ENCODE results near the gene ZNF121. TPM values are rescaled to one million over a fixed set of nuclear protein-coding genes. Genes with fewer than 3 reads are reported as not detected.
"Not testable (repeated sequence)": the region's sequence is repeated elsewhere in the genome, so short reads cannot be mapped to it uniquely, and the experiment has no call there.

ZNF121 gene
- total RNA-seq, 1 donor from 2014 or later = 178 TPM

DNA sequence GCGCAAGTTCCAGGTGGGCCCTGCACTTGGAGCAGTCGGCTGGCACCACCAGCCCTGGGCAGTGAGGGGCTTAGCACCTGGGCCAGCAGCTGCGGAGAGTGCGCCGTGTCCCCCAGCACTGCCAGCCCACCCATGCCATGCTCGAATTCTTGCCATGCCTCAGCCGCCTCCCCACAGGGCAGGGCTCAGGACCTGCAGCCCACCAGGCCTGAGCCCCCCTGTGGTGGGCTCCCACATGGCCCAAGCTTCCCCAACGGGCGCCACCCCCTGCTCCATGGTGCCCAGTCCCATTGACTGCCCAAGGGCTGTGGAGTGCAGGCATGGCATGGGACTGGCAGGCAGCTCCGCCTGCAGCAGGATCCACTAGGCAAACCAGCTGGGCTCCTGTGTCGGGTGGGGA, 36.4 kb downstream of the ZNF121 start:
- DNase-seq (ENCODE audit: low spot score) = no peak
- Histone ChIP-seq H3K9me3 (ENCODE audit: low read depth) (no peaks in the 10 kb centered on the region), H3F3A (ENCODE audit: low read depth) (no peaks in the 10 kb centered on the region), H3K4me1 (no peaks in the 10 kb centered on the region), H3K36me3 (no peaks in the 10 kb centered on the region), H3K4me3 (no peak overlapping the region), H3K9ac (no peak overlapping the region), H4K20me1 (ENCODE audit: low read depth) (no peaks in the 10 kb centered on the region), H3K27me3 (no peaks in the 10 kb centered on the region), H3K27ac (no peak overlapping the region), H3K4me2 (no peak overlapping the region), H2AFZ (replicated peaks) (no peak overlapping the region), H3K79me2 (ENCODE audit: low read depth) (no peaks in the 10 kb centered on the region)
- H3K27me3 Mint-ChIP-seq (ENCODE audit: insufficient read depth, low read depth) = no peaks in the 10 kb centered on the region
- peaks cover 2% of the 10 kb centered on the region for H3K36me3 Mint-ChIP-seq
- H3K4me1 Mint-ChIP-seq = no peaks in the 10 kb centered on the region
- peaks cover 24% of the 10 kb centered on the region for H3K9me3 Mint-ChIP-seq
- no peak overlapping the region for H3K4me3 Mint-ChIP-seq
- no peak overlapping the region for H3K27ac Mint-ChIP-seq
- TF ChIP-seq EZH2 (IDR thresholded peaks at IDR 0.05) (no peak), EZH2phosphoT487 (IDR thresholded peaks at IDR 0.05) (no peak)

DNA sequence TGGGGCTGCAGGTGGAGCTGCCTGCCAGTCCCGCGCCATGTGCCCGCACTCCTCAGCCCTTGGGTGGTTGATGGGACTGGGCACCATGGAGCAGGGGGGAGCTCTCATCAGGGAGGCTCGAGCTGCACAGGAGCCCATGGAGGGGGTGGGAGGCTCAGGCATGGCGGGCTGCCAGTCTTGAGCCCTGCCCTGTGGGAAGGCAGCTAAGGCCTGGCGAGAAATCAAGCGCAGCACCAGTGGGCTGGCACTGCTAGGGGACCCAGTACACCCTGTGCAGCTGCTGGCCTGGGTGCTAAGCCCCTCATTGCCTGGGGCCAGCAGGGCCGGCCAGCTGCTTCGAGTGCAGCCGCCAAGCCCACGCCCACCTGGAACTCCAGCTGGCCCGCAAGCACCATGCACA, 43.0 kb downstream of the ZNF121 start:
- not testable (repeated sequence) for DNase-seq (ENCODE audit: low spot score); H3K27me3 ChIP-seq
- peaks cover 12% of the 10 kb centered on the region for H3K27me3 Mint-ChIP-seq (ENCODE audit: insufficient read depth, low read depth)

DNA sequence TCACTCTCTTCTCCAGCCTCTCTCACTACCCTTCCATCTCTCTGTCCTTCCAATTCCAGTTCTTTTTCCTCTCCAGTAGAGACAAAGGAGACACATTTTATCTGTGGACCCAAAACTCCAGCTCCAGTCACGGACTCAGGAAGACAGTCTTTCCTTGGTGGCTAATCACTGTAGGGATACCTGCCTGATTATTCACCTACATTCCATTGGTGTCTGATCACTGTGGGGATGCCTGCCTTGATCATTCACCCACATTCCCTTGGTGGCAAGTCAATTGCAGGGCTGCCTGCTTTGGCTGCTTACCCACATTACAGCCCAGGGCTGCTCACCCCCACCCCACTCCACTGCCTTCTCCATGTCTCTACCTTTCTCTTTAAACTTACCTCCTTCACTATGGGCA, 44.4 kb downstream of the ZNF121 start:
- not testable (repeated sequence) for H3K27ac Mint-ChIP-seq; H3K9me3 ChIP-seq (ENCODE audit: low read depth); H3K9ac ChIP-seq; H3K4me3 ChIP-seq; DNase-seq (ENCODE audit: low spot score); H3K27me3 ChIP-seq; H4K20me1 ChIP-seq (ENCODE audit: low read depth); H3K4me1 Mint-ChIP-seq; H3K27ac ChIP-seq; H3K4me1 ChIP-seq; H3K4me2 ChIP-seq; H2AFZ ChIP-seq (replicated peaks); H3F3A ChIP-seq (ENCODE audit: low read depth)
- H3K36me3 ChIP-seq = peaks cover 15% of the 10 kb centered on the region
- H3K27me3 Mint-ChIP-seq (ENCODE audit: insufficient read depth, low read depth) = peaks cover 14% of the 10 kb centered on the region
- peaks cover 28% of the 10 kb centered on the region for H3K36me3 Mint-ChIP-seq
- H3K79me2 ChIP-seq (ENCODE audit: low read depth) = peaks cover 34% of the 10 kb centered on the region
- peak overlapping the region; percentile 98 for H3K4me3 Mint-ChIP-seq
- H3K9me3 Mint-ChIP-seq = peaks cover 55% of the 10 kb centered on the region

More for the DNA sequence above, 43.0 kb downstream of the ZNF121 start:
- H3K4me3 Mint-ChIP-seq; H3K4me3 ChIP-seq; H3K4me2 ChIP-seq; H3K27ac Mint-ChIP-seq; H2AFZ ChIP-seq (replicated peaks); H3K9me3 ChIP-seq (ENCODE audit: low read depth); H3F3A ChIP-seq (ENCODE audit: low read depth); H3K4me1 Mint-ChIP-seq; H3K36me3 ChIP-seq; H3K9ac ChIP-seq; H3K27ac ChIP-seq; H3K4me1 ChIP-seq; H4K20me1 ChIP-seq (ENCODE audit: low read depth): not testable (repeated sequence)
- peaks cover 22% of the 10 kb centered on the region for H3K79me2 ChIP-seq (ENCODE audit: low read depth)
- Mint-ChIP-seq H3K9me3 (peaks cover 42% of the 10 kb centered on the region), H3K36me3 (peaks cover 15% of the 10 kb centered on the region)

DNA sequence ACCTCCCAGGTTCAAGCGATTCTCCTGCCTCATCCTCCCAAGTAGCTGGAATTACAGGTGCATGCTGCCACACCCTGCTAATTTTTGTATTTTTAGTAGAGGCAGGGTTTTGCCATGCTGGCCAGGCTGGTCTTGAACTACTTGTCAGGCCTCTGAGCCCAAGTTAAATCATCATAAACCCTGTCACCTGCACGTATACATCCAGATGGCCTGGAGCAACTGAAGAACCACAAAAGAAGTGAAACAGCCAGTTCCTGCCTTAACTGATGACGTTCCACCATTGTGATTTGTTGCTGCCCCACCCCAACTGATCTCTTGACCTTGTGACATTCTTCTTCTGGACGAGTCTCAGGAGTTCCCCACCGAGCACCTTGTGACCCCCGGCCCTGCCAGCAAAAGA, 45.1 kb downstream of the ZNF121 start:
- H3K36me3 ChIP-seq = peaks cover 21% of the 10 kb centered on the region
- not testable (repeated sequence) for H3K9me3 ChIP-seq (ENCODE audit: low read depth); H3K4me1 Mint-ChIP-seq; H3K9ac ChIP-seq; H3F3A ChIP-seq (ENCODE audit: low read depth); DNase-seq (ENCODE audit: low spot score); H2AFZ ChIP-seq (replicated peaks); H3K27ac ChIP-seq; H4K20me1 ChIP-seq (ENCODE audit: low read depth); H3K27me3 ChIP-seq; H3K4me1 ChIP-seq
- H3K4me2 ChIP-seq = peak overlapping the region; percentile 92
- Mint-ChIP-seq H3K27ac (peak overlapping the region; percentile 10), H3K36me3 (peaks cover 34% of the 10 kb centered on the region), H3K4me3 (peak overlapping the region; percentile 98), H3K27me3 (ENCODE audit: insufficient read depth, low read depth) (peaks cover 14% of the 10 kb centered on the region), H3K9me3 (peaks cover 63% of the 10 kb centered on the region)
- peaks cover 34% of the 10 kb centered on the region for H3K79me2 ChIP-seq (ENCODE audit: low read depth)
- peak overlapping the region; percentile 84 for H3K4me3 ChIP-seq

DNA sequence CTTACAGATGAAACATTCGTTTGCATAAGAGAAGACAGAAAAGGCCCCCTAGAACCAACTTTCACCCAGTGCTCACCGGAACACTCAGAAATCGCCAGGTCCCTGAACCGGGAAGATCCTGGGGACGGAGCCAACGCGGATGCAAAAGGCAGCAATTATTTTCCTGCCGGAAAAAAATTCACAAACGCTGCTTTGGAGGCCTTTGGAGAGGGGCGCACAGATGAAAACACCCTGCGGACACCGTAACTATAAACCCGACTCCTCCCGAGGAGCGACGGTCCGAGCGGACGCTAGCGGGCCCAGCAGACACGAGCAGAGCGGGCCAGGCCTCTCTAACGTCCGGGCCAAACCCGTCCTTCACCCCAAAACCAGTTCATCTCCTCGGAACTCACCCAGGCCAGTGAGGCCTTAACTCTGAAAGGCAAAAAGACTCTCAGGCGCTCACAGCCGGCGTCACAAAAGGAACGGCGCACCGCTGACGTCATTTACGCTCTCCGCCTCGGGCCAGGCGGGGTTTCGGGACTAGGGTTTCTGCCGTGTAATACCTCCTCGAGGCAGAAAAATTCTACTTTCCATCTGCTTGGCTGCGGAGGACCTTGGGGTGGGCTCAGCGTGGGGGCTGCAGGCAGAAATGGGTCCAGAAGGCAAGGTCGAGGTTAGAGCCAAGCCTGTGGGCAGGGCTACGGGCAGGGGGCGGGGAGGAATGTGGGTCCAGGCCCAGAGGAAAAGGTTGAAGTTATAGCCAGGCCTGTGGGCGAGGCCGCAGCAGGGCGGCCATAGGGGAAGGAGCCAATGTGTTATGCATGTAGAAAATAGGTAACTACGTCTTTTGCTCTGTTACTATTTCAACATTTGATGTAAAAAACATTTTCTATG, 45.9 kb downstream of the ZNF121 start, which contains the start of gene ZNF426:
TSS of gene ZNF426 (minus strand) at position 463 of the 876 bp plus-strand sequence. CDS start 2,413 bp downstream, outside the sequence.
- peaks cover 42% of the 10 kb centered on the region for H3K36me3 Mint-ChIP-seq

More for the DNA sequence above, 45.9 kb downstream of the ZNF121 start, which contains the start of gene ZNF426:
- Histone ChIP-seq H3F3A (ENCODE audit: low read depth) (no peaks in the 10 kb centered on the region), H2AFZ (replicated peaks) (peak within 1 kb of the TSS; percentile 89), H4K20me1 (ENCODE audit: low read depth) (no peaks in the 10 kb centered on the region), H3K4me3 (peak within 1 kb of the TSS; percentile 84), H3K9ac (peak within 1 kb of the TSS; percentile 96), H3K4me2 (peak within 1 kb of the TSS; percentile 92), H3K27me3 (no peaks in the 10 kb centered on the region), H3K4me1 (no peaks in the 10 kb centered on the region), H3K9me3 (ENCODE audit: low read depth) (no peaks in the 10 kb centered on the region), H3K36me3 (peaks cover 26% of the 10 kb centered on the region), H3K79me2 (ENCODE audit: low read depth) (peaks cover 34% of the 10 kb centered on the region), H3K27ac (peak within 1 kb of the TSS; percentile 14)
- TF ChIP-seq, protein P1, sequence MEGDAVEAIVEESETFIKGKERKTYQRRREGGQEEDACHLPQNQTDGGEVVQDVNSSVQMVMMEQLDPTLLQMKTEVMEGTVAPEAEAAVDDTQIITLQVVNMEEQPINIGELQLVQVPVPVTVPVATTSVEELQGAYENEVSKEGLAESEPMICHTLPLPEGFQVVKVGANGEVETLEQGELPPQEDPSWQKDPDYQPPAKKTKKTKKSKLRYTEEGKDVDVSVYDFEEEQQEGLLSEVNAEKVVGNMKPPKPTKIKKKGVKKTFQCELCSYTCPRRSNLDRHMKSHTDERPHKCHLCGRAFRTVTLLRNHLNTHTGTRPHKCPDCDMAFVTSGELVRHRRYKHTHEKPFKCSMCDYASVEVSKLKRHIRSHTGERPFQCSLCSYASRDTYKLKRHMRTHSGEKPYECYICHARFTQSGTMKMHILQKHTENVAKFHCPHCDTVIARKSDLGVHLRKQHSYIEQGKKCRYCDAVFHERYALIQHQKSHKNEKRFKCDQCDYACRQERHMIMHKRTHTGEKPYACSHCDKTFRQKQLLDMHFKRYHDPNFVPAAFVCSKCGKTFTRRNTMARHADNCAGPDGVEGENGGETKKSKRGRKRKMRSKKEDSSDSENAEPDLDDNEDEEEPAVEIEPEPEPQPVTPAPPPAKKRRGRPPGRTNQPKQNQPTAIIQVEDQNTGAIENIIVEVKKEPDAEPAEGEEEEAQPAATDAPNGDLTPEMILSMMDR (IDR thresholded peaks at IDR 0.05) = no peak
- TF ChIP-seq EZH2phosphoT487 (IDR thresholded peaks at IDR 0.05) (no peak), EZH2 (IDR thresholded peaks at IDR 0.05) (no peak)
- DNase-seq (ENCODE audit: low spot score) = peak; percentile 93
- peaks cover 18% of the 10 kb centered on the region for H3K27me3 Mint-ChIP-seq (ENCODE audit: insufficient read depth, low read depth)
- peak within 1 kb of the TSS; percentile 98 for H3K4me3 Mint-ChIP-seq
- peaks cover 4% of the 10 kb centered on the region for H3K4me1 Mint-ChIP-seq
- peaks cover 70% of the 10 kb centered on the region for H3K9me3 Mint-ChIP-seq
- H3K27ac Mint-ChIP-seq = peak within 1 kb of the TSS; percentile 100
